NCI-H345 treated with DMSO at 0.1 percent for 48 hours (cell line): ENCODE results near the gene KIF18B.
"Not testable (repeated sequence)": the region's sequence is repeated elsewhere in the genome, so short reads cannot be mapped to it uniquely, and the experiment has no call there.

Experiments used
- DNase-seq: peaks from one replicate; lab custom pipeline; 2025; ENCODE audit not compliant: unreplicated experiment; lab: John Stamatoyannopoulos, UW

Gene KIF18B

GRCh38 chr17:44969144-44969780 is 21.7 kb upstream of the KIF18B start:
- no peak for DNase-seq

GRCh38 chr17:44968225-44969143 is 20.9 kb upstream of the KIF18B start, which contains the start of gene C1QL1:
Gene C1QL1, minus strand, starts transcription at chr17:44968303. Its CDS starts 255 bp downstream, at chr17:44968048.
- DNase-seq: peak; percentile 77

GRCh38 chr17:44967907-44968224 is 20.3 kb upstream of the KIF18B start:
- DNase-seq: no peak

- no peak for DNase-seq
Measured at GRCh38 chr17:44967026-44967906, 19.7 kb upstream of the KIF18B start.

DNA sequence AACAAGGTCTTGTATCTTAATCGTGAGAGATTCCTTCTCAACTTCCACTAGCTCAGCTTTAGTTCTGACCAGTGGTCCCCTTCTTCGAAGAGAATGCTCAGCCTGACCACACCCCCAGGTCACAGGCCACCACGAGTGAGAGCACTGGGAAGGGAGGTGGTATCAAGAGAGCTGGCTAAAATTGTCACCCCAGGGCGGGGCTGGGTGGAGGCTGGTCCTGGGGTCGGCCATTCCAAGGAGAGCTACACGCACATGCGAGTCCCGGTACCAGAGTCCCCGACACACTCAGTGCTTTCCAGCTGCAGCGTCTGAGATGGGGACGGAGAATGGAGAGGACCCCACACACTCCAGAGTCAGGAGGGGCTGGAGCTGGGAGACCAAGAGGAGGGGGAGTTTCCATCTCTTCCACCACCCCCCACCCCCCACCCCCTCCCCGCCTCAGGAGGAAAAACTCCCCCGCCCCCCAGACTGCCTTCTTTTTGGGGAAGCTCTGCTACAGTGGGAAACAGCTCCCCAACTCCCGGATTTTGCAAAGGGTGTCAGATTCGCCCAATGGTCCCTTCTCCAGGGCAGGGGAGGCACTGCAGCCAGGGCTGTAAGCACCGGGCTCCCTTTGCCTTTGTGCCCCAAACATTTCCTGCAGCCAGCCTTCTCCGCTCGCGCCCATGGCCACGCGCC is 18.9 kb upstream of the KIF18B start:
- no peak for DNase-seq

DNA sequence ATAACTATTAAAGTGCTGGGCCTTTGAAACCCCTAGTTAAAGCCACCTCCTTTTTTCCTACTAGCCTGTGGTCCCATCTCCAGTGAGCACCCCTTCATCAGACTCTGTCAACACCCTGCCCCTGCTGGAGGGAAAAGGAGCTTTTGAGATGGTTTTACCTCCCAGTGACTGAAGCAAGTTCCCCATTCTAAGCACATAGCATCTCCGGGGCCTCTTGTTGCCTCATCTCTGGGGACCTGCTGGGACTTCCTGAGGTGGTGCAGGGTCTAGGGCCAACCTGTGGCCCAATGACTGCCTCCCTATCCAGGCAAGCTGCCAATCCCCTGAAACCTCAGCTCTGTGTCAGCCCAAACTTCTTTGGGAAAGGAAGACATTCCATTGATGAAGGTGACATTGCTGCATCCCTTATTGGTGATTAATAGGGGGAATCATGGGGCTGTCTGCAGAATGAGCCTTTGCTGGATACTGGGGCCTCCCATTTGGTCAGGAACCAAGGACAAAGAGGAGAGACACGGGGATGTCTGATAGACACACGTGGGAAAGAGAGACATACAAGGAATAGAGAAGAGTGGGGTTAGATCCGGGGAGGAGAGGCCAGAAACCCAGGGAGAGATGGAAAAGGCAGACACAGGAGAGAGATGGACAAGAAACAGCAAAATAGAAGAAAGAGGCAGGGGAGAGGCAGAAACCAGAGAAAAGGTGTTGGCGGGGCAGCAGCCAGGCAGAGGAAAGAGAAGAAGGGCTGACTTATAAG is 18.1 kb upstream of the KIF18B start:
- DNase-seq: no peak

- DNase-seq: no peak
Measured at GRCh38 chr17:44961921-44962350, 14.4 kb upstream of the KIF18B start.

DNA sequence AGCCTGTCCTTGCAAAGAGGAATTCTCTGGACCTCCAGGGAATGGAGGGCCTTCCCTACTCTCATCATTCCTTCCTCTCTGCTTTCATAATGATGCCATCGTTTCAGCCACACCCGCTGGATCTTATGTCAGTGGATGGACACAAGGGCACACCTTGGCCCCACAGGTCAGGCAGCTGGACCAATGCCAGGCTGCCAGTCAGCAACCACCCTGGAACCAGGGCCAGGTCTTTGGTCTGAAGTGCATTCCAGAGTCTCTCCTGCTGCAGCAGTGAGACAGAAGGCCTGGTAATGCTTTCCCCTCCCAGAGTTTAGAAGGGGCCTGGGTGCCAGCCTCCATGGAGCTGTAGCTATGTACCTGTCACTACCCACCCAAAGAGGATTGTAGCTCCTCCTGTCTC is 13.1 kb upstream of the KIF18B start:
- DNase-seq: no peak

DNA sequence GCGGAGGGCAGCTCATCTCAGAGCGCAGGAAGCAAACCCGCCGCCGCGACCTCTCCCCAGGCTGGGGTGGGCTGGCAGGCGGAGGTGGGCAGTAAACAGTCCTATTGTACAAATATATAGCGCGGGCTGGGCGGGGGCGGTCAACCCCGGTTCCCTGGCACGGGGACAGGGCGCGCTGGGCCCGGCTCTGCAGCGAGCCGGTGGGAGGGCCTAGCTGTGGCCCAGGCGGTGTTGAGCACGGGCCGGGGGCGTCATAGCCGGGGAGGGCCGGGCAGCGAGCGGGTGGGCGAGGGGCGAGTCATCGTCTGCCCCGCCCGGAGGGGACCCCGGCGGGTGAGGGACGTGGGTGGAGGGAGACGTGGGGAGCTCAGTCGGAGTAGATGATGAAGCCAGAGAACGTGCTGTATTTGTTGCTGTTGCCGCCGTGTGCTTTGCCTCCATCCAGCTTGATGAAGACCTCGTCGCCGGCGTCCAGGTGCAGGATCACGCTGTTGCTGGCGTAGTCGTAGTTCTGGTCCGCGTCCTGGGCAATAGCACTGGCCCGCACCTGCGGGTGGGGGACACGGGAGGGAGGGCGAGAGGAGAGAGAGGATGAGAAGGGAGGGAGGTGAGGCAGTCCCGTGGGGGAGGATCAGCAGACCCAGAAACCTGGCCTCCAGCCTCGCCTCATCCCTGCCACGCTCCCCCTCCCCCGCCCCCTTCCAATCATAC is 12.4 kb upstream of the KIF18B start:
- no peak for DNase-seq

DNA sequence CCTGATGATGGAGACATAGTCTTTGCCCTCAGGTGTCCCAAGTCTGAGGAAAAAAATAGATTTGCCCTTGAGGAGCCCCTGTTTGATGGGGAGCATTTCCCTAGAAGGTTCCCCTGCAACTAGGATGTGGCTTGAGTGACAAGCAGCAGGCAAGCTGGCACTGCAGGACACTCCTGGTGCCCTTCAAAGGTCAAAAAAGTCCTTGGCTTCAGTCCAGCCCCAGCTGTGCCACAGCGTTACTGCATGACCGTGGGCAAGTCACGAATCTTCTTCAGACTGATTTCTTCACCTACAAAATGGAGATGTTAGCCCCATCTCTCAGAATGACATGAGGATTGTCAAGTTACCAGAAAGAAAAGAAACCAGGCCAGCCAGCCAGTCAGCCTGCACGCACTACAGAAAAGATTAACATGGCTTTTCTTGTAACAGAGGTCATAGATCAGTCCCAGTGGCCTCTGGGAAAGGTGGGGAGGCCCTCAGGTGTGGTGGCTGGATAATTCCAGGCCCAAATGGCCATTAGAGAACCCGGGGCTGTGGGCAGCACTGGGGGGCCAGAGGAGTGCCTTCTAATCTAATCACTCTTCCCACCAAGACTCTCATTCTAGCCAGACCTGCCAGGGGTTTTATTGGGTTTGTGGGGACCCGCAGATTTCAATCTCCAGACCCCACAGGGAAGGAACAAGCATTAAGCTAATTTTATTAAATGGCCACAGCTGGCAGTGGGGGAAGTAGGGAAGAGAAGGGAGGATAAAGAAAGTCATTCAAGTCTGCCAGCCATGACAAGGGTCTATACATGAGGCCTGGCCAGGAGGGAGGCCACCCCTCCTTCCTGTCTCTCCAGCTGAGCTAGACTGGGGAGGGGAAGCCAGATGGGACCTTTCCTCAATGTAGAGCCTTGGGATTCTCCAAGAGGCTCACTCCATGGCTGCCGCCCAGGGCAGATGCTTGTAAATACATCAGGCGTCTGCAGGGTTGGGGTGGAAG is 9.7 kb upstream of the KIF18B start:
- no peak for DNase-seq

- DNase-seq: no peak
Measured at GRCh38 chr17:44955674-44956425, 8.3 kb upstream of the KIF18B start.

- no peak for DNase-seq
Measured at GRCh38 chr17:44952946-44953475, 5.4 kb upstream of the KIF18B start.

GRCh38 chr17:44948315-44948795 is 782 bp upstream of the KIF18B start:
- DNase-seq: no peak

- DNase-seq: not testable (repeated sequence)
Measured at GRCh38 chr17:44945652-44946051, 1.9 kb downstream of the KIF18B start.

DNA sequence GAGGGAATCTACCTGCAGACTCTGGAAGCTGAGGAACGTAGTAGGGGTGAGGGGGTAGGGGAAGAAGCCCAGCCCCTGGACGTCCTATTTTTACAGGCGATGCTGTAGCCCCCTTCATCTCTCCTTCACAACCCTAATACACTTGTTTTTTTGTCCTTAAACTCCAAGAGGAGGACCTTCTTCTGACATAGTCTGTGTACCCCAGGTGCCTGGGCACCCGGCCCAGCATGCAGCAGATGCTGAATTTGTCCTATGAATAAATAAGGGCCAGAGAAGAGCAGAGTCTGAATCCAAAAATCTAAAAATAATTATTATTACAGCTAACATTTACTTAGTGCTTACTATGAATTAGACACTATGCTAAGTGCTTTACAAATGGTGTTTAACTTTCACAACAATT is 5.1 kb downstream of the KIF18B start:
- DNase-seq: no peak

- no peak for DNase-seq
Measured at GRCh38 chr17:44941712-44942331, 5.8 kb downstream of the KIF18B start.

DNA sequence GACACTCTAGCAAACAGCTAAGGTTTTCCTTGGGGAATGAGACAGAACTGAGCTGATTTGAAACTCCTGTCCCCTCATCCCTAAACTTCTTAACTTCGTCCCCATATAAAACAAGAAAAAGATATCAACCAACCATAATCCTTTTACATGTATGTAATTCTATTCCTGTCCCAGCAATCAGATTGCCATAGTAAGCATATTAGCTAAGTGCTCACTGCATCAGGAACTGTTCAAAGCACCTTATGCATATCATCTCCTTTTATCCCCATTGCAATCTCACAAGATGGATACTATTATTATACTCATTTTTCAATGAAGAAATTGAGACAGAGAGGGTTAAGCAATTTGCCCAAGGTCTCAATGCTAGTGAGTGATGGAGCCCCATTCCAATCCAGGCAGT is 6.8 kb downstream of the KIF18B start:
- DNase-seq: no peak
